Neural cell (in vitro differentiated cells): ENCODE results near the gene KIF12. TPM values are rescaled to one million over a fixed set of nuclear protein-coding genes. Genes with fewer than 3 reads are reported as not detected.
"Not testable (repeated sequence)": the region's sequence is repeated elsewhere in the genome, so short reads cannot be mapped to it uniquely, and the experiment has no call there.

Experiments
- H2AFZ ChIP-seq: fragments of 200-600, 300-800 bp; sonication (generic), shearing (Covaris generic); 2 replicates; pipeline ENCODE4 v1.6.0; 2014; ENCODE audit warnings: low read depth, mild to moderate bottlenecking, antibody characterized with exemption, low read length, moderate library complexity
- H3F3A ChIP-seq: fragments of 200-600 bp; shearing (Covaris generic); 2 replicates; pipeline ENCODE4 v1.6.1; 2016; ENCODE audit warnings: mild to moderate bottlenecking, moderate library complexity, mixed read lengths, antibody characterized with exemption, low read length; ENCODE audit not compliant: insufficient read depth, poor library complexity, severe bottlenecking
- H3K27ac ChIP-seq: fragments of 200-600, 300-800 bp; sonication (generic), shearing (Covaris generic); 2 replicates; pipeline ENCODE4 v1.5.1; 2014; ENCODE audit warnings: mild to moderate bottlenecking, low read length, moderate library complexity
- H3K27me3 ChIP-seq: fragments of 300-800, 200-600 bp; sonication (generic), shearing (Covaris generic); 2 replicates; pipeline ENCODE4 v1.6.0; 2014; ENCODE audit warnings: mild to moderate bottlenecking, low read depth, low read length, moderate library complexity; ENCODE audit not compliant: insufficient read depth
- H3K36me3 ChIP-seq: fragments of 300-800, 200-600 bp; sonication (generic), shearing (Covaris generic); 2 replicates; pipeline ENCODE4 v1.5.1; 2014; ENCODE audit warnings: mild to moderate bottlenecking, antibody characterized with exemption, low read length, moderate library complexity; ENCODE audit not compliant: insufficient read depth
- H3K4me2 ChIP-seq: fragments of 300-800, 200-600 bp; sonication (generic), shearing (Covaris generic); 2 replicates; pipeline ENCODE4 v1.6.0; 2014; ENCODE audit warnings: mild to moderate bottlenecking, low read length
- H3K4me3 ChIP-seq: fragments of 300-800, 200-600 bp; sonication (generic), shearing (Covaris generic); 2 replicates; pipeline ENCODE4 v1.5.1; 2014; ENCODE audit warnings: mild to moderate bottlenecking, low read length, moderate library complexity
- H3K79me2 ChIP-seq: fragments of 200-600 bp; shearing (Covaris generic); replicated peaks from 2 replicates; pipeline ENCODE4 v1.6.0; 2014; ENCODE audit warnings: mild to moderate bottlenecking, low read length, moderate library complexity; ENCODE audit not compliant: insufficient read depth
- H3K9ac ChIP-seq: fragments of 300-800, 200-600 bp; sonication (generic), shearing (Covaris generic); 2 replicates; pipeline ENCODE4 v1.6.1; 2016; ENCODE audit warnings: mild to moderate bottlenecking, low read length, mixed read lengths
- H3K9me2 ChIP-seq: fragments of 200-600 bp; shearing (Covaris generic); 2 replicates; pipeline ENCODE4 v1.6.1; 2016; ENCODE audit warnings: mild to moderate bottlenecking, low read length, mixed read lengths; ENCODE audit not compliant: insufficient read depth
- H3K9me3 ChIP-seq: fragments of 200-600, 300-800 bp; sonication (generic), shearing (Covaris generic); 2 replicates; pipeline ENCODE4 v1.6.1; 2016; ENCODE audit warnings: mild to moderate bottlenecking, mixed run types, low read length, moderate library complexity, mixed read lengths
- H4K20me1 ChIP-seq: fragments of 200-600 bp; shearing (Covaris generic); 2 replicates; pipeline ENCODE4 v1.6.1; 2016; ENCODE audit warnings: mild to moderate bottlenecking, mixed run types; ENCODE audit not compliant: insufficient read depth
- CTCF ChIP-seq: fragments of 450-650 bp; IDR thresholded peaks from 2 replicates; pipeline ENCODE4 v1.5.1; 2014; ENCODE audit warnings: antibody characterized with exemption, mild to moderate bottlenecking, moderate library complexity; ENCODE audit not compliant: poor library complexity, severe bottlenecking
- EP300 ChIP-seq: fragments of 450-650 bp; conservative IDR thresholded peaks from 2 replicates; pipeline ENCODE4 v1.6.1; 2014; ENCODE audit warnings: antibody characterized with exemption, mild to moderate bottlenecking, moderate library complexity; ENCODE audit not compliant: poor library complexity, severe bottlenecking
- EZH2 ChIP-seq: fragments of 200-600, 300-800 bp; shearing (Covaris generic), sonication (generic); IDR thresholded peaks from 2 replicates; pipeline ENCODE4 v1.6.1; 2014; ENCODE audit warnings: antibody characterized with exemption, low read length, borderline replicate concordance, mild to moderate bottlenecking; ENCODE audit not compliant: insufficient read depth, poor library complexity, severe bottlenecking
- MXI1 ChIP-seq: fragments of 450-650 bp; conservative IDR thresholded peaks from 2 replicates; pipeline ENCODE4 v1.6.1; 2014; ENCODE audit warnings: antibody characterized with exemption, mild to moderate bottlenecking; ENCODE audit not compliant: poor library complexity, severe bottlenecking
- POLR2AphosphoS5 ChIP-seq: IDR thresholded peaks from 2 replicates; pipeline ENCODE4 v1.6.1; 2012
- RAD21 ChIP-seq: fragments of 450-650 bp; conservative IDR thresholded peaks from 2 replicates; pipeline ENCODE4 v1.6.1; 2014; ENCODE audit warnings: antibody characterized with exemption, mild to moderate bottlenecking, moderate library complexity
- REST ChIP-seq: IDR thresholded peaks from 2 replicates; pipeline ENCODE4 v1.6.1; 2012; ENCODE audit warnings: borderline replicate concordance
- SMC3 ChIP-seq: fragments of 450-650 bp; conservative IDR thresholded peaks from 2 replicates; pipeline ENCODE4 v1.6.1; 2014; ENCODE audit warnings: antibody characterized with exemption, mild to moderate bottlenecking, moderate library complexity; ENCODE audit not compliant: poor library complexity
- TAF1 ChIP-seq: IDR thresholded peaks from 2 replicates; pipeline ENCODE4 v1.6.1; 2012; ENCODE audit warnings: low read depth
- polyA plus RNA-seq: library from polyadenylated mRNA; depleted of rRNA; stranded (reverse); fragments of >200 nt; gene quantifications from 2 replicates; pipeline ENCODE4 v1.2.3, GENCODE V29; 2014

Gene KIF12
- polyA plus RNA-seq, 1 donor from 2014 or later = not detected

GRCh38 chr9:114130624-114131277 is 31.7 kb upstream of the KIF12 start:
- Histone ChIP-seq H3F3A (no peaks in the 10 kb centered on the region), H4K20me1 (no peaks in the 10 kb centered on the region), H3K36me3 (no peaks in the 10 kb centered on the region), H3K4me3 (no peak overlapping the region), H2AFZ (no peak overlapping the region), H3K27me3 (no peaks in the 10 kb centered on the region), H3K9me2 (no peaks in the 10 kb centered on the region), H3K27ac (no peak overlapping the region), H3K9me3 (no peaks in the 10 kb centered on the region), H3K4me2 (no peak overlapping the region), H3K9ac (no peak overlapping the region), H3K79me2 (no peaks in the 10 kb centered on the region)
- TF ChIP-seq CTCF (no peak), EP300 (no peak), SMC3 (no peak), EZH2 (no peak), MXI1 (no peak), TAF1 (no peak), POLR2AphosphoS5 (no peak), REST (no peak), RAD21 (no peak)

GRCh38 chr9:114130141-114130540 is 31.0 kb upstream of the KIF12 start:
- Histone ChIP-seq H3K36me3 (no peaks in the 10 kb centered on the region), H4K20me1 (no peaks in the 10 kb centered on the region), H3K27me3 (no peaks in the 10 kb centered on the region), H3K27ac (no peak overlapping the region), H3K9me3 (no peaks in the 10 kb centered on the region), H3K4me2 (no peak overlapping the region), H3K9ac (no peak overlapping the region), H3K79me2 (no peaks in the 10 kb centered on the region), H3K9me2 (no peaks in the 10 kb centered on the region), H2AFZ (no peak overlapping the region), H3K4me3 (no peak overlapping the region), H3F3A (no peaks in the 10 kb centered on the region)
- no peak for TF ChIP-seq CTCF
- TF ChIP-seq MXI1 = no peak
- no peak for TF ChIP-seq EZH2
- TF ChIP-seq RAD21 = no peak

- not testable (repeated sequence) for H3K36me3 ChIP-seq, H3K27ac ChIP-seq, H4K20me1 ChIP-seq, H3K4me3 ChIP-seq, H3K9me3 ChIP-seq, H3K9me2 ChIP-seq, H3K27me3 ChIP-seq, H2AFZ ChIP-seq, H3F3A ChIP-seq, H3K4me2 ChIP-seq, H3K79me2 ChIP-seq, H3K9ac ChIP-seq
Observed at GRCh38 chr9:114128759-114129158, 29.7 kb upstream of the KIF12 start.
